NCI-H1105 treated with DMSO at 0.1 percent for 48 hours (cell line): ENCODE data around the gene ADGB.

Source experiments
- DNase-seq: peaks from one replicate; lab custom pipeline; 2025; lab: John Stamatoyannopoulos, UW

ADGB gene

DNA sequence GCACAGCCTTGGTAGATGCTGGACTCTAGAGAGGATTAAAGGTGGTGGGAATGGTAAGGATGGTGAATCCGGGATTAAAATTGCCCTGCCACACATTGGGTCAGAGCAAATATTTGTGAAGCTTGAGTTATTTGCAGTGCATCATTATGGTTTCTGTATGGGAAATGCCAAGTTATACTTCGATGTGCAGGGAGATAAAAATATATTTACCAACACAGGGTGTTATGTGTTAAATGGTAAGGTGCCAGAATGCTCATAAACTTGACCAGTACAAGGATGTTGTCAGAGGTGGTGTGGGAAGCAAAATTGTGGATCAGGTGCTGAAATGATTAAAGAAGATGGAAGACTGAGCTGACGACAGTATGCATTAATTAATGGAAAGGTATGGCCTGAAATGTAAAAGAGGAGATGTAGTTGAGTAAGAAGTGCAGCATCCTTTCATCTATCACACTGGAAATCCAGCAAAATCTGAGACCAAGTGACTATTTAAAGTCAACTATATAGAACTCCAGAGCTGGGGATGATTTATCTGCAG is 262.3 kb downstream of the ADGB start:
- no peak for DNase-seq

- DNase-seq, result no peak
Observed at GRCh38 chr6:146861716-146862115, 262.9 kb downstream of the ADGB start.

DNA sequence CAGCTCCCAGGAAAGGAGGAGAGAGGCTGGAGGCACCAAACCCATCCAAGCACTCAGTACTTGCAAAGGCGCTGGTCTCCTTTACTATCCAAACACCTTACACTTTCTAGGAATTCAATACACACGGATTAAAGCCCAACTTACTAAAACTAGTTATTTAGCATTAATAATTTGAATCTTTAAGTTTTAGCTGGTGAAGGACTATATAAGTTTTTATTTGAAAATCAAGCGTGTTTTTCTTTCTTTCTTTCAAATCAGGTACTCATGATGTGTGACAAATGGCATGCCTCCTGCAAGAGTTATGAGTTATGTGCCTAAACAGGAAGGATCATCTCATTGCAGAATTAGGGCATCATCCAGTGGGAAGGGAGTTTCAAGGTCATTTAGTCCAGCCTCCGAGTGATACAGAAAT is 263.7 kb downstream of the ADGB start:
- DNase-seq, result no peak

DNA sequence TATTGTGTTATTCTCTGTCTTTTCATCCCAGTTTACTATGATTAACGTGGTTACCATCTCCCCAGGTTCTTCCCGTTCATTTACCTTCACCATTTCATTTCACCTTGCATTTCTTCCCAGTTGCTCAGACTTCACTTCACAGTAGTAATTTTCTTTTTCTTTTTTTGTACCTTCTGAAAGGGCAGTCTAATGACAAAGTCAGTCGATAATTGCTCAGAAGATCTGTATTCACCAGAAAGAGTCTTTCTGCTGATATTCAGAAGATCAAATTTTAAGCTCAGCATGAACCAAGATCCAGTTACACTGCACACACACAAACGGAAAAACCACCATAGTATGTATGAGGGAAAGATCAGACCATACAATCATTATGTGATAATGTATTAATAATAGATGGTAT is 265.5 kb downstream of the ADGB start:
- peak; percentile 50 for DNase-seq

GRCh38 chr6:146864885-146865284 is 266.1 kb downstream of the ADGB start:
- DNase-seq, result no peak
